Measurements from ENCODE around the gene CHST3.

CHST3 gene

GRCh38 chr10:72037266-72037665 lies 73.1 kb downstream of the CHST3 start:
- H3K27me3 ChIP-seq, result no peaks in the 10 kb centered on the region
- no peaks in the 10 kb centered on the region for H3K4me1 ChIP-seq
- no peak for TF ChIP-seq CTCF (IDR thresholded peaks at IDR 0.05; ENCODE audit: low read depth, low read length)
- no peak for DNase-seq
- no peaks in the 10 kb centered on the region for H3K9me3 ChIP-seq
- no peaks in the 10 kb centered on the region for H3K36me3 ChIP-seq
- no peak overlapping the region for H3K4me3 ChIP-seq (ENCODE audit: low read depth, low read length)

- no peak for TF ChIP-seq CTCF (IDR thresholded peaks at IDR 0.05; ENCODE audit: low read depth, low read length)
- DNase-seq, result no peak
- Histone ChIP-seq H3K9me3 (no peaks in the 10 kb centered on the region), H3K4me3 (ENCODE audit: low read depth, low read length) (no peak overlapping the region), H3K27me3 (no peaks in the 10 kb centered on the region), H3K4me1 (no peaks in the 10 kb centered on the region), H3K36me3 (no peaks in the 10 kb centered on the region)
These were observed 73.6 kb downstream of the CHST3 start for GRCh38 chr10:72037811-72038210.

GRCh38 chr10:72038458-72039001 lies 74.3 kb downstream of the CHST3 start:
- Histone ChIP-seq H3K36me3 (no peaks in the 10 kb centered on the region), H3K27me3 (no peaks in the 10 kb centered on the region), H3K4me3 (ENCODE audit: low read depth, low read length) (no peak overlapping the region), H3K9me3 (no peaks in the 10 kb centered on the region), H3K4me1 (no peaks in the 10 kb centered on the region)
- DNase-seq, result no peak
- no peak for TF ChIP-seq CTCF (IDR thresholded peaks at IDR 0.05; ENCODE audit: low read depth, low read length)

- DNase-seq, result no peak
- no peak overlapping the region for H3K4me3 ChIP-seq (ENCODE audit: low read depth, low read length)
- H3K36me3 ChIP-seq, result no peaks in the 10 kb centered on the region
- H3K9me3 ChIP-seq, result no peaks in the 10 kb centered on the region
- peaks cover 1% of the 10 kb centered on the region for H3K4me1 ChIP-seq
- TF ChIP-seq CTCF (IDR thresholded peaks at IDR 0.05; ENCODE audit: low read depth, low read length), result no peak
- H3K27me3 ChIP-seq, result no peaks in the 10 kb centered on the region
These were observed 75.2 kb downstream of the CHST3 start for GRCh38 chr10:72039377-72039776.

- DNase-seq, result no peak
- H3K4me1 ChIP-seq, result peaks cover 7% of the 10 kb centered on the region
- no peak overlapping the region for H3K4me3 ChIP-seq (ENCODE audit: low read depth, low read length)
- no peaks in the 10 kb centered on the region for H3K36me3 ChIP-seq
- no peak for TF ChIP-seq CTCF (IDR thresholded peaks at IDR 0.05; ENCODE audit: low read depth, low read length)
- no peaks in the 10 kb centered on the region for H3K27me3 ChIP-seq
- H3K9me3 ChIP-seq, result no peaks in the 10 kb centered on the region
These were observed 77.3 kb downstream of the CHST3 start for GRCh38 chr10:72041491-72041890.

- no peak for DNase-seq
- TF ChIP-seq CTCF (IDR thresholded peaks at IDR 0.05; ENCODE audit: low read depth, low read length), result no peak
- Histone ChIP-seq H3K9me3 (no peaks in the 10 kb centered on the region), H3K4me3 (ENCODE audit: low read depth, low read length) (no peak overlapping the region), H3K27me3 (no peaks in the 10 kb centered on the region), H3K4me1 (peaks cover 8% of the 10 kb centered on the region), H3K36me3 (no peaks in the 10 kb centered on the region)
These were observed 79.0 kb downstream of the CHST3 start for GRCh38 chr10:72043016-72043834.
